HCT116 (cell line): ENCODE data around the gene CENPC. TPM values are rescaled to one million over a fixed set of nuclear protein-coding genes. Genes with fewer than 3 reads are reported as not detected.

Experiments used
- ATAC-seq: fragments of 200-7000 bp; cut with Tn5 transposase; 2 replicates; pipeline ENCODE4 v1.9.1; 2020; ENCODE audit warnings: mild to moderate bottlenecking, moderate library complexity
- BruUV-seq: library from RNA; stranded (reverse); fragments of 400-500 nt; replicated peaks from 2 replicates; lab custom pipeline; 2021; lab: Mats Ljungman, UMichigan
- CTCF ChIA-PET: fragments of 300-600 bp; sonication (Branson Sonifier 250); formaldehyde crosslinking; loops from one replicate; lab custom pipeline; 2021; ENCODE audit warnings: antibody characterized with exemption; lab: Charles Lee
- POLR2A ChIA-PET: fragments of 300-600, 350-600 bp; sonication (Branson Sonifier 250); formaldehyde crosslinking; loops from one replicate; lab custom pipeline; 2021; ENCODE audit warnings: antibody characterized with exemption; lab: Charles Lee
- RAD21 ChIA-PET, 2 experiments: fragments of 300-600 bp; sonication (Branson Sonifier 250); formaldehyde crosslinking; loops; one replicate each; lab custom pipeline; 2023; ENCODE audit warnings: low total read pairs in 2 of 2; ENCODE audit not compliant: uncharacterized antibody in 2 of 2, unreplicated experiment in 2 of 2, low non-redundant PET in 1 of 2; lab: Charles Lee
- DNase-seq: peaks from one replicate; pipeline ENCODE4 v3.0.0-alpha.2; 2010; ENCODE audit warnings: low read depth, low spot score
- H2AFZ ChIP-seq: fragments of 200-600 bp; shearing (Covaris generic), sonication (generic); 2 replicates; pipeline ENCODE4 v1.6.1; 2017; ENCODE audit warnings: low read depth, mixed run types, mixed read lengths, antibody characterized with exemption, low read length; ENCODE audit not compliant: poor library complexity, severe bottlenecking
- H3K27ac ChIP-seq: 2 replicates; pipeline ENCODE4 v1.5.1; 2012; ENCODE audit warnings: low read depth, low read length
- H3K27me3 ChIP-seq: fragments of 200-600 bp; sonication (generic); 2 replicates; pipeline ENCODE4 v1.6.1; 2016; ENCODE audit warnings: mixed run types, low read length, mixed read lengths; ENCODE audit not compliant: insufficient read depth
- H3K36me3 ChIP-seq, 2 experiments: fragments of 200-500 bp in 1 of 2; fragments of 200-600 bp in 1 of 2; sonication (Bioruptor generic) in 1 of 2; sonication (generic) in 1 of 2; 2 replicates each; pipeline versions ENCODE4 v1.5.1 to v1.6.1; 2014 to 2016; ENCODE audit warnings: low read length in 2 of 2, inconsistent platforms in 1 of 2, mixed read lengths in 1 of 2, mixed run types in 1 of 2; ENCODE audit not compliant: insufficient read depth in 2 of 2, control insufficient read depth in 1 of 2
- H3K4me1 ChIP-seq, 2 experiments: fragments of 200-600 bp in 1 of 2; sonication (generic) in 1 of 2; 2 replicates each; pipeline versions ENCODE4 v1.5.1 to v1.6.1; 2012 to 2017; ENCODE audit warnings: low read length in 2 of 2, inconsistent platforms in 1 of 2, mild to moderate bottlenecking in 1 of 2, mixed read lengths in 1 of 2, mixed run types in 1 of 2, moderate library complexity in 1 of 2; ENCODE audit not compliant: insufficient read depth in 2 of 2, control insufficient read depth in 1 of 2
- H3K4me2 ChIP-seq: fragments of 200-600 bp; sonication (generic); 2 replicates; pipeline ENCODE4 v1.6.1; 2017; ENCODE audit warnings: mixed run types, low read length, mixed read lengths
- H3K4me3 ChIP-seq, 2 experiments: fragments of 200-600 bp in 1 of 2; sonication (generic) in 1 of 2; replicated peaks in 1 of 2; 2 replicates each; pipeline ENCODE4 v1.5.1; 2011 to 2016; ENCODE audit warnings: low read length in 2 of 2, control low read depth in 1 of 2, low read depth in 1 of 2, mild to moderate bottlenecking in 1 of 2, mixed read lengths in 1 of 2, mixed run types in 1 of 2
- H3K79me2 ChIP-seq: fragments of 200-600 bp; sonication (generic); 2 replicates; pipeline ENCODE4 v1.6.1; 2017; ENCODE audit warnings: mild to moderate bottlenecking, mixed run types, low read length, moderate library complexity, mixed read lengths; ENCODE audit not compliant: insufficient read depth
- H3K9ac ChIP-seq: fragments of 200-600 bp; sonication (generic); 2 replicates; pipeline ENCODE4 v1.6.1; 2016; ENCODE audit warnings: low read length, mixed read lengths
- H3K9me2 ChIP-seq: fragments of 200-600 bp; sonication (generic), shearing (Covaris generic); 2 replicates; pipeline ENCODE4 v1.6.1; 2017; ENCODE audit warnings: mixed run types, mild to moderate bottlenecking, moderate library complexity; ENCODE audit not compliant: insufficient read depth
- H3K9me3 ChIP-seq, 2 experiments: fragments of 200-500 bp in 1 of 2; fragments of 200-600 bp in 1 of 2; sonication (Bioruptor generic) in 1 of 2; sonication (generic) in 1 of 2; 2 replicates each; pipeline ENCODE4 v1.6.1; 2014 to 2017; ENCODE audit warnings: low read length in 2 of 2, mixed read lengths in 2 of 2, inconsistent platforms in 1 of 2, low read depth in 1 of 2, mild to moderate bottlenecking in 1 of 2, mixed run types in 1 of 2, moderate library complexity in 1 of 2; ENCODE audit not compliant: control insufficient read depth in 1 of 2, insufficient read depth in 1 of 2
- H4K20me1 ChIP-seq: fragments of 200-600 bp; sonication (generic), shearing (Covaris generic); 2 replicates; pipeline ENCODE4 v1.6.1; 2017; ENCODE audit warnings: mixed run types, mild to moderate bottlenecking, moderate library complexity; ENCODE audit not compliant: insufficient read depth
- CEBPB ChIP-seq: IDR thresholded peaks from 2 replicates; pipeline ENCODE4 v1.6.1; 2012; ENCODE audit warnings: low read depth
- ELF1 ChIP-seq: IDR thresholded peaks from 2 replicates; pipeline ENCODE4 v1.6.1; 2012; ENCODE audit warnings: low read depth, borderline replicate concordance
- FOSL1 ChIP-seq: IDR thresholded peaks from 2 replicates; pipeline ENCODE4 v1.6.1; 2012; ENCODE audit warnings: low read depth
- JUND ChIP-seq: IDR thresholded peaks from 2 replicates; pipeline ENCODE4 v1.6.1; 2012
- POLR2A ChIP-seq: IDR thresholded peaks from 2 replicates; pipeline ENCODE4 v1.7.0; 2011; ENCODE audit warnings: borderline replicate concordance; ENCODE audit not compliant: insufficient read depth, insufficient read length; ENCODE audit errors: extremely low read depth
- POLR2AphosphoS5 ChIP-seq: IDR thresholded peaks from 2 replicates; pipeline ENCODE4 v1.6.1; 2011; ENCODE audit warnings: mild to moderate bottlenecking, low read depth, low read length, moderate library complexity
- RAD21 ChIP-seq: IDR thresholded peaks from 2 replicates; pipeline ENCODE4 v1.6.1; 2012; ENCODE audit warnings: low read depth, mild to moderate bottlenecking
- SIN3A ChIP-seq: IDR thresholded peaks from 2 replicates; pipeline ENCODE4 v1.6.1; 2012; ENCODE audit warnings: low read depth
- YY1 ChIP-seq: IDR thresholded peaks from 2 replicates; pipeline ENCODE4 v1.6.1; 2011; ENCODE audit warnings: low read length, low read depth, moderate library complexity, mild to moderate bottlenecking; ENCODE audit not compliant: insufficient replicate concordance; ENCODE audit errors: extremely low read depth
- ZNF274 ChIP-seq: fragments of 200-500 bp; sonication (Bioruptor generic); IDR thresholded peaks from 2 replicates; pipeline ENCODE4 v1.6.1; 2014; ENCODE audit warnings: mild to moderate bottlenecking, low read depth, low read length, inconsistent platforms
- intact Hi-C: fragments of 100-400 bp; cut with micrococcal nuclease; formaldehyde crosslinking; loops from 2 replicates; pipeline ENCODE4 v1.10.0; 2022
- total RNA-seq: library from RNA; stranded (reverse); gene quantifications from one replicate; pipeline ENCODE4 v1.2.1, GENCODE V29; 2021; ENCODE audit not compliant: unreplicated experiment
- TF ChIP-seq, protein P1 (sequence below): IDR thresholded peaks from 2 replicates; pipeline ENCODE4 v1.6.1; 2012
- TF ChIP-seq, protein P2 (sequence below): IDR thresholded peaks from 2 replicates; pipeline ENCODE4 v1.6.1; 2012; ENCODE audit warnings: low read depth
- TF ChIP-seq, protein P3 (sequence below): IDR thresholded peaks from 2 replicates; pipeline ENCODE4 v1.6.1; 2012

CENPC gene
- total RNA-seq, 1 experiment from 2014 or later: 15.4 TPM

DNA sequence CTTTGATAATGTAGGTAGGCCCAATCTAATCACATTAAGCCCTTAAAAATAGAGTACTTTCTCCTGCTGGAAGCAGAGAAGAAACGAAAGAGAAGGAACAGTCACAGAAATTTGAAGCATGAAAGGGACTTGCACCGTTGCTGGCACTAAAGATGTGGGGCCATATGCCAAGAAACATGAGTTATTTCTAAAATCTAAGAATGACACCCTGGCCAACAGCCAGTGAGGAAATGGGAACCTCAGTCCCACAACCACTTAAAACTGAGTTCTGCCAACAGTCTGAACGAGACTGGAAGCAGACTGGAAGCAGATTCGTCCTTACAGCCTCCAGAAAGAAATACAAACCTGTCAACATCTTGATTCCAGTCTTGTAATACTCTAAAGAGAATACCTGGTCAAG lies 70.1 kb downstream of the CENPC start:
- RAD21 ChIA-PET: no interaction called here
- Histone ChIP-seq H3K27me3 (no peaks in the 10 kb centered on the region), H3K79me2 (peaks cover 13% of the 10 kb centered on the region), H3K27ac (no peak overlapping the region), H4K20me1 (no peaks in the 10 kb centered on the region), H3K9ac (no peak overlapping the region), H3K36me3 (no peaks in the 10 kb centered on the region), H3K4me3 (no peak overlapping the region), H3K9me2 (0 out of 2 replicates have a peak, but pooled peaks cover 3% of the 10 kb centered on the region), H2AFZ (no peak overlapping the region), H3K9me3 (no peaks in the 10 kb centered on the region), H3K4me1 (no peaks in the 10 kb centered on the region), H3K4me2 (no peak overlapping the region)
- CTCF ChIA-PET: no interaction called here
- TF ChIP-seq RAD21 (no peak), ELF1 (no peak), SIN3A (no peak), POLR2A (no peak), JUND (no peak), POLR2AphosphoS5 (no peak), CEBPB (no peak), YY1 (no peak), FOSL1 (no peak), ZNF274 (no peak)
- TF ChIP-seq, protein P1, sequence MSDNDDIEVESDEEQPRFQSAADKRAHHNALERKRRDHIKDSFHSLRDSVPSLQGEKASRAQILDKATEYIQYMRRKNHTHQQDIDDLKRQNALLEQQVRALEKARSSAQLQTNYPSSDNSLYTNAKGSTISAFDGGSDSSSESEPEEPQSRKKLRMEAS: no peak
- TF ChIP-seq, protein P2, sequence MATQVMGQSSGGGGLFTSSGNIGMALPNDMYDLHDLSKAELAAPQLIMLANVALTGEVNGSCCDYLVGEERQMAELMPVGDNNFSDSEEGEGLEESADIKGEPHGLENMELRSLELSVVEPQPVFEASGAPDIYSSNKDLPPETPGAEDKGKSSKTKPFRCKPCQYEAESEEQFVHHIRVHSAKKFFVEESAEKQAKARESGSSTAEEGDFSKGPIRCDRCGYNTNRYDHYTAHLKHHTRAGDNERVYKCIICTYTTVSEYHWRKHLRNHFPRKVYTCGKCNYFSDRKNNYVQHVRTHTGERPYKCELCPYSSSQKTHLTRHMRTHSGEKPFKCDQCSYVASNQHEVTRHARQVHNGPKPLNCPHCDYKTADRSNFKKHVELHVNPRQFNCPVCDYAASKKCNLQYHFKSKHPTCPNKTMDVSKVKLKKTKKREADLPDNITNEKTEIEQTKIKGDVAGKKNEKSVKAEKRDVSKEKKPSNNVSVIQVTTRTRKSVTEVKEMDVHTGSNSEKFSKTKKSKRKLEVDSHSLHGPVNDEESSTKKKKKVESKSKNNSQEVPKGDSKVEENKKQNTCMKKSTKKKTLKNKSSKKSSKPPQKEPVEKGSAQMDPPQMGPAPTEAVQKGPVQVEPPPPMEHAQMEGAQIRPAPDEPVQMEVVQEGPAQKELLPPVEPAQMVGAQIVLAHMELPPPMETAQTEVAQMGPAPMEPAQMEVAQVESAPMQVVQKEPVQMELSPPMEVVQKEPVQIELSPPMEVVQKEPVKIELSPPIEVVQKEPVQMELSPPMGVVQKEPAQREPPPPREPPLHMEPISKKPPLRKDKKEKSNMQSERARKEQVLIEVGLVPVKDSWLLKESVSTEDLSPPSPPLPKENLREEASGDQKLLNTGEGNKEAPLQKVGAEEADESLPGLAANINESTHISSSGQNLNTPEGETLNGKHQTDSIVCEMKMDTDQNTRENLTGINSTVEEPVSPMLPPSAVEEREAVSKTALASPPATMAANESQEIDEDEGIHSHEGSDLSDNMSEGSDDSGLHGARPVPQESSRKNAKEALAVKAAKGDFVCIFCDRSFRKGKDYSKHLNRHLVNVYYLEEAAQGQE: no peak
- TF ChIP-seq, protein P3, sequence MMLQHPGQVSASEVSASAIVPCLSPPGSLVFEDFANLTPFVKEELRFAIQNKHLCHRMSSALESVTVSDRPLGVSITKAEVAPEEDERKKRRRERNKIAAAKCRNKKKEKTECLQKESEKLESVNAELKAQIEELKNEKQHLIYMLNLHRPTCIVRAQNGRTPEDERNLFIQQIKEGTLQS: no peak
- no peak for ATAC-seq
- BruUV-seq: no TSS peak
- no peak for DNase-seq
- intact Hi-C loops: no loop called here
- POLR2A ChIA-PET: no interaction called here
